GM18499 (cell line): ENCODE measurements around the gene SELENON.

Experiments
- ATAC-seq: cut with Tn5 transposase; IDR thresholded peaks from one replicate; pipeline ENCODE4 v1.9.1; 2021; ENCODE audit warnings: moderate number of reproducible peaks; ENCODE audit not compliant: insufficient read depth, unreplicated experiment

The SELENON gene

DNA sequence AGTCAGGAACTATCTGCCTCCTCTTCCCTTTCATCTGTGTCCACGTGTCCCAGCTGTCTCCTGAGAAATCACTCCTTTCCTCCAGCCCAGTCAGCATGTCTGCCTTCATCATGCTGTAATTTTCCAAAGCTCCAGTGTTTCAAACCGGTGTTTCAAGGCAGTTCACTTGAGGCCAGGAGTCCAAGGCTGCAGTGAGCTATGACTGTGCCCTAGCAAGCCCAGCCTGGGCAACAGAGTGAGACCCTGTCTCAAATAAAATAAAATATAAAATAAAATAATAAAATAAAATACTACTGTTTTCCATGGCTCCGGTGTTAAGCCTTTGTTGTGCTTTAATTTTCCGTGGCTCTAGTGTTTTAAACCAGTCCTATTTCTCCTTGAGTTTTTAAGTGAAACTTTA, 7.9 kb upstream of the SELENON start:
- ATAC-seq, result no peak

DNA sequence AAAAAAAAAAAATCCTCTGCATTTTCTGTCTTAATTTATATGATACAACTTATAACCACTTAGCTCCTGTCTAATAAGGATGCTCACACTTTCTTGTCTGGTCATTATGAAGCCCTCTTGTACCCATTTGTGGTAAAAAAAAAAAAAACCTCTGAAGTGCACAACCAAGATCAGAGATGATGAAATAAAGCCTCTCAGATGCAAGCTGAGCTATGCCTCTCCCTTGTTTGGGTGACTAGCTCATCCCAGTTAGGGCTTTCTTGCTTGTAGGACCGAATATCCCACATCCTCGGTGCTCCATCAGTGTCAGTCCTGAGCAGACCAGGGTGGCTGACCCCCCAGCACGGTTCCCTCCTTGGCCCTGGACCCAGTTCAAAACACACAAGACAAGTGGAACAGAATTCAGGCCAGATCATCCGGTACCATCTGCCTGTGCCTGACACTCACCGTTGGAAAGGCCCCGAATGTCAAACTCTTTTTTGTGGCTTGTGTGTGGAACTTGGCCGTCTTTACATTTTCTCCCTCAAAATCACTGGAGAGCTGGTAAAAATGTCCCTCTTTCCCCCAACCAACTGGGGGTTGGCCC, 6.3 kb upstream of the SELENON start:
- ATAC-seq, result no peak

DNA sequence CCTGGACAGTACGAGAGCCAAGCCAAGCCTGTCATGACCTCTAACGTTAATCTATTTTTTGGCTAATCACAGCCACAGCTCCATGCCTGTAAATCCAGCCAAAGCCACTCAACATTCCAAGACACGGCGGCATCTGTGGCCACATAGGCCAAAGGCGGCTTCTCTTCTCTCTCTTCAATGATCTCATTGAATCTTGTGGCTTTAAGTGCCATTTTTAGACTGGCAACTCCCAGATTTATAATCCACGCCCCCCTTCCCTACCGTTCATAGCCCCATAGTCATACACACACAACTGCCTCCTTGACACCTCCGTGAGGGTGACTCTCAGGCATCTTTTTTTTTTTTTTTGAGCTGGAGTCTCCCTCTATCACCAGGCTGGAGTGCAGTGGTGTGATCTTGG, 5.7 kb upstream of the SELENON start:
- no peak for ATAC-seq

DNA sequence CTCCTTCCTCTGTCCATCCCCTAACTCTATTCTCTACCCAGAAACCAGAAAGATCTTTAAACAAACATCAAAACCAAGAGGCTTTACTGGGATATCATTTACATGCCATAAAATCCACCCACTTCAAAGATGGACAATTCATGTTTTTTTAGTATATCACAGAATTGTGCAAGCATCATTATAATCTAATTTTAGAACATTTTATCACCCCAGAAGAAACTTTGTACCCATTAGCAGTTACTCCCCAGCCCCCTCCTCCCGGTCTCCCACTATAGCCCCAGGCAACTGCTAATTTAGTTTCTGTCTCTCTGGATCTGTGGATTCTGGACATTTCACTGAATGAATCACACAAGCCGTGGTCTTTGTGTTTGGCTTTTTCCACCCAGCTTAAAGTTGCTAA, 4.8 kb upstream of the SELENON start:
- ATAC-seq, result no peak

DNA sequence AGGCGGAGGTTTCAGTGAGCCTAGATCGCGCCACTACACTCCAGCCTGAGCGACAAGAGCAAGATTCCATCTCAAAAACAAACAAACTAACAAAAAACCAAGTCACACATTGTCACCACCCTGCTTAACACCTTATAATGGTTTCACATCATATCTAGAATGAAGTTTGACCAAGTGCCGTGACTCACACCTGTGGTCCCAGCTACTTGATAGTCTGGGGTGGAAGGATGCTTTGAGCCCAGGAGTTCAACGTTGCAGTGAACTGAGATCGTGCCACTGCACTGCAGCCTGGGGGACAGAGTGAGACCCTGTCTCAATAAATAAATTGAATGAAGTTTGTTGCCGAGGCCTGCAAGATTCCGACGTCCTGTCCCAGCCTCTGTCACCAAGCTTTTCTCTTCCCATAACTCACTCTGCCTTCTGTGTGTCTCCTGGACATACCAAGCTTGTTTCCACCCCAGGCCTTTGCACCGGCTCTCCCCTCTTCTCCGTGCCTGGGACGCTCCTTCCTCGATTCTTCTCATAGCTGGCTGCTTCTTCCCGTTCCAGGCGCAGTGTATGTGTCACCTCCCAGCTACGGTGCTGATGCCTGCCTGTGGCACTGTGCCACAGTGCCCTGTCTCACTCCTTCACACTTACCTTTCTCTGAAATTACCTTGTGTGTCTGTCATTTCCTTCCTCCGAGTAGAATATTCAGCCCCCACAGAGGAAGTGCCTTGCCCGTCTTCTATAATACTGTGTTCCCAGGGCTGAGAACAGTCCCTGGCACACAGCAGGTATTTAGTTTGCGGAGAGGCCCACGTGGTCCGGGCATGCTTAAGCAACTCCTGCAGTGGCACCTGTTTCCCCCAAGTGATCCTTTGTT, 3.8 kb upstream of the SELENON start:
- ATAC-seq, result no peak

DNA sequence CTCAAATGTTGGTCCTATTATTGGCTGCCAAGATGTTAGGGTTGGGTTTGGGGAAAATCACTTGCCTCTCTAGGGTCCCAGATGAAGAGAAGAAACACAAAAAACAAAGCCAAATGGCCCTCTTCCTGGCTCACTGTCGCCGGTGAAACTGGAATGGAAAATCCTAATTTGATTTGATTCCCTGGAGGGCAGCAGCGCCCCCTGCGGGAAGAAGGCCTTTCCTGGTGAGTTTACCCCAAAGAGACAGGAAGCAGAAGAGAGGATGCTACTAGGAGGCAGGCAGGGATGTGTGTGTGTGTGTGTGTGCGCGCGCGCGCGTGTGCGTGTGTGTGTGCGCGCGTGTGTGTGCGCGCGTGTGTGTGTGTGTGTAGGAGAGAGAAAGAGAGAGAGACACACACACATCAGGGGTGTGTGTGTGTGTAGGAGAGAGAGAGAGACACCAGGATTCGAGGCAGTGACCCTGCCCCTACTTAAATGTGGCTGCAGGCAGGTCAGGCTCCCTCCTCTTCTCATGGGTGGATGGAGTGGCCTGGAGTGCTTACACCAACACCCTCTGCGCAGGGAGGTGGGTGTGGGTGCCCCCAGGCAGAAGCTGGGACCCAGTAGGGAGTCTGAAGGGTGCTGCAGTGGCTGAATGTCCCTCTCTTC, 3.1 kb upstream of the SELENON start:
- no peak for ATAC-seq

DNA sequence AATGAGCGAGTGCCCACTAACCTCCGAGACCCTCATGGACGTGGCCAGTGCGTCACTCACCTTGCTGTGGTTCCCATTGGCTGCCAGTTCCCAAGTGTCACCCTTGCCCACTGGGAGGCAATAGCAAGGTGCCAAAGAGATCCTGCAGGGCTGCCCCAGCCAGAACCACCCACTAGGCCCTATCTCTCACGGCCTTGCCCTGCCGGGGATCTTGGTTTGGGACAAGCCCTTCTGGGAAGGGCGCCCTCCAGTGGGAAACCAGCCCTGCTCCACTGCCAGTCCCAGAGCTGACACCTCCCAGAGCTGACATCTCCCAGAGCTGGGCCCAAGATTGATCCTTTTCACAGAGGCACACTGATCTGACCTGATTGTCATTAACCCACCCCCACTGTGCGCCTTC, 2.1 kb upstream of the SELENON start:
- no peak for ATAC-seq

DNA sequence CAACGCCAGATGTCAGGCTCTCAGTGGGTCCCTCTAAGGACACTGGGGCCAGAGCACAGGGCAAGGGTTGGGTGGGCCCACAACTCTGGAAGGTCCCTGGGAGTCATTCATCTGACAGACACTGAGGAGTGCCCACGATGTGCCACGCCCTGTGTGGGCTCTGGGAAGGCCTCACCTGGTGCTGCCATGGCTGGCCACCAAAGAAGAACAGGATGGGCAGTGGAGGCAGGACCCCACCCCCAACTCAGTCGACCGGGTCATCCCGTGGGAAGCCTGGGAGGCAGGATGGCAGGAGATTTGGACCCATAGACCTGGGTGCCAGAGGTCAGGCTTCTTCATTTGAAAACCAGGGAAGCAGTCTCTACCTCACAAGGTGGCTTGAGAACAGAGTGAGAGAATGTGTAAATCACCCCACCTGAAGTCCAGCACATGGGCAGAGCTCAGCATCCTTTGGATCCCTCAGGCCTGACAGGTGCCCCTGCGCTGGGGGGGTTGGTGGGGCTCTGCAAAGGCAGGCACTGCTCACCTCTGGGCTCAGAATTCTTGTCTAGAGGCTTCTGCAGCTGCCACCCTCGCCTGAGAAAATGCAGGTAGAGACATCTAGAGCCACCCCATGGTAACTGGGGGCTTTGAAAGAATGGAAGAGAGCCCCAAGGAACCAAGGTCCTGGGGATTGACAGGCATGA, 1.2 kb upstream of the SELENON start:
- ATAC-seq, result no peak

DNA sequence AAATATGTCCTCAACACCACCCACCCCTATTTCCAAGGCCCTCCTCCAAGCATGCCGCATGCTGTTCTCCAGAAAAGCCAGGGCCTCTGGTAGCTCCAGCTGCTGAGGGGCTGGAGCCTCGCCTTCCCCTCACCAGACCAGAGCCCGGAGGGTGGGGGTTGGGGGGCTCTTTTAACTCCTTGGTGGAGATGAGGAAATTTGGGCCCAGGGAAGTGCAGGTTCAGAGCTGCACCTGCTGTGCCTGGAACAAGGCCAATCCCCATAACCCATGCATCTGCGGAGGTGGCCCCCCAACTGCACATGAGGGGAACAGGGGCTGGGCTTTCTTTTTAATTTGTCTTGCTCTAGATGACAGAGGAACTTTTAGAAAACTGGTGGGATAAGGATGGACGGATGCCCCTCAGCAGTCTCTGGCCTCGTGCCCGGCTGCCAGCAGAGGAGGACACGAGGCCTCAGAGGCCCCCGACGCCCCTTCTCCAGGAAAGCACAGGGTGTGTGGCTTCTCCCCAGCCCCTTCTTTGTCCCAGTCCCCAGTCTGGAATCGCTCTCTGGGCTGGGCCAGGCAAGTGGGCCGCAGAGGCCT, 550 bp upstream of the SELENON start:
- ATAC-seq, result no peak

DNA sequence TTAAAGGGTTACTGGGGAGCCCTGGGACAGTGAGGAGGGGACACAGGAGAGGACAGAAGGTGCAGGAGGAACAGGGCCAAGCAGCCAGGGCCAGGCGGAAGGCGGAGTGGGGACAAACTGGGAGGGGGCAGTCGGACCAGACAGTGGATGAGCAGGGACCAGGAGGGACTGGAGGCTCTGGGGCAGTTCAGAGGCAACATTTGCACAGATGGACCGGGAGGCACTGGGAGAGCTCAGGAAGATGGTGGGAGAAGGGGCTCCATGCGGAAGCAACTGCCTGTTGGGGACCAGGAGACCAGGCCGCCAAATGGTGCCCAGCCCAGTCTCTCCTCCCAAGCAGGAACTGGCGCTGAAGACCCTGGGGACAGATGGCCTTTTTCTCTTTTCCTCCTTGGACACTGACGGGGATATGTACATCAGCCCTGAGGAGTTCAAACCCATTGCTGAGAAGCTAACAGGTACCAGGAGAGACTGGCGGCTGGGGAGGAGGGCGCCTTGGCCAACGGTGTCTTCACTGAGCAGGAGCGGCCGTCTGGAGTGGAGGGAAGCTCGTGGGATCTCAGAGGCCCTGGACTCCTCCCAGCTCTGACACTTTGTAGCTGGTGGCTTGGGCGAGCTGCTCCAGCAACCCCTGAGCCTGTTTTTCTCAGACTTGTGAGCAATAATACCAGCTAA, 847 bp downstream of the SELENON start:
- ATAC-seq, result no peak

DNA sequence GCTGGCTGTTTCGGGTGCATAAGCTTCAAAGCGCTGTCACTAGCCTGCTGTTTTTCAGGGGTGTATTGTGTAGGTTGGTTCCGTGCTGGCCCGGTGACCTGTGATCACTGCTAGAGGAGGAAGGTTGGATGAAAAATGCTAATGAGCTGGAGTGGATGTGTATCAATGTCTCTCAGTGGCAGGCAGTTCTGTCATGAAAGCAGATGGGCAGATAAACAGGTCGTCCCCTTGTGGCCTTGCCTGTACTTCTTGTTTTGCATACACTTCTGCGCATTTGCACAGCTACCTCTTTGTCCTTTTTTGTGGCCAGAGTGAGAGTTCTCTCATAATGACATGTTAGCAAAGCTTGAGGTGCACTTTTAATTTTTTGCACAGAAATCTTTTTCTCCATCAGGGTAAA, 2.9 kb downstream of the SELENON start:
- no peak for ATAC-seq

DNA sequence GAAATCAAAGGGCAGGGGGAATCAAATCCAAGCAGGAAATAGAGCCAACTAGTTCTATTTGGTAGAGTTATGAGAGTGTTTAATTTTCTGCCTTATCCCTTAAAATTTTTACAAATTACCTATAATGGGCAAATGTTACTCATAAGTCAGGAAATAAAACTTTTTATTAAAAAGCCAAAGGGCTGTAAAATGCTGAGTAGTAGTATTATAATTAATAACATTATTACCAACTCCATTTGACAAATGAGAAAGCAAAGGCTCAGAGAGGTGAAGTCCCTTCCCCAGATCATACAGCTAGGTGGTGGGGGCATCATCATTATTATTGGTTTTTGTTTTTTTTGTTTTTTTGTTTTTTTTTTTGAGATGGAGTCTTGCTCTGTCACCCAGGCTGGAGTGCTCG, 3.4 kb downstream of the SELENON start:
- no peak for ATAC-seq

DNA sequence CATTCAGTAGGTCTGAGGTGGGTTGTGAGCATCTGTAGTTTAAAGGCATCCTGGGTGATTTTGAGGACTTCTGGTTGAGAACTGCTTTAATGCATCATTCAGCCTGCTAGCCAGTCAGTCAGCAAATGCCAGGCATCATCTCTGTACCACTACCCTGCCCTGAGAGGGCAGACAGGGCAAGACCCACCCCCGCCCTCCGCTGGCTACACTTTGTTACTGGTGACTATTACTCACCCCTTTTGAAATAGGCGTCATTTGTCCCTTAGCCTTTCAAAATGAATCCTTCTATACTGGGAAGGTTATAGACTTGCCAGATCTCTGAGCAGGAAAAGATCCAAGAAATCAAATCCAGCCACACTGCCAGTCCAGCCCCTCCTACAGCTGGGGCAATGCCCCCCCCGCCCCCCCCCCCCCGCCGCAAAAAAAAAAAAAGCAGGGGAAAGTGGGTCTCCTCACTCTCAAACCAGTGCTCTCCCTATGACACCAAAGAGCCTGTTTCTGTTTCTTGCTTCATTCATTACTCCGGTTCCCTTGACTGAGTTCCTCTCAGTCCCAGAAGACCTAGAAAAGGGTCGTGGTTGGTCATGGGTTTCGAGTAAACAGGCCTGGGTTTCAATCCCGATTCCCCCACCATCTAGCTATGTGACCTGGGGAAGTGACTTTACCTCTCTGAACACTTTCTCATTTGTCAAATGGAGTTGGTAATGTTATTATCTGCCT, 4.4 kb downstream of the SELENON start:
- no peak for ATAC-seq

DNA sequence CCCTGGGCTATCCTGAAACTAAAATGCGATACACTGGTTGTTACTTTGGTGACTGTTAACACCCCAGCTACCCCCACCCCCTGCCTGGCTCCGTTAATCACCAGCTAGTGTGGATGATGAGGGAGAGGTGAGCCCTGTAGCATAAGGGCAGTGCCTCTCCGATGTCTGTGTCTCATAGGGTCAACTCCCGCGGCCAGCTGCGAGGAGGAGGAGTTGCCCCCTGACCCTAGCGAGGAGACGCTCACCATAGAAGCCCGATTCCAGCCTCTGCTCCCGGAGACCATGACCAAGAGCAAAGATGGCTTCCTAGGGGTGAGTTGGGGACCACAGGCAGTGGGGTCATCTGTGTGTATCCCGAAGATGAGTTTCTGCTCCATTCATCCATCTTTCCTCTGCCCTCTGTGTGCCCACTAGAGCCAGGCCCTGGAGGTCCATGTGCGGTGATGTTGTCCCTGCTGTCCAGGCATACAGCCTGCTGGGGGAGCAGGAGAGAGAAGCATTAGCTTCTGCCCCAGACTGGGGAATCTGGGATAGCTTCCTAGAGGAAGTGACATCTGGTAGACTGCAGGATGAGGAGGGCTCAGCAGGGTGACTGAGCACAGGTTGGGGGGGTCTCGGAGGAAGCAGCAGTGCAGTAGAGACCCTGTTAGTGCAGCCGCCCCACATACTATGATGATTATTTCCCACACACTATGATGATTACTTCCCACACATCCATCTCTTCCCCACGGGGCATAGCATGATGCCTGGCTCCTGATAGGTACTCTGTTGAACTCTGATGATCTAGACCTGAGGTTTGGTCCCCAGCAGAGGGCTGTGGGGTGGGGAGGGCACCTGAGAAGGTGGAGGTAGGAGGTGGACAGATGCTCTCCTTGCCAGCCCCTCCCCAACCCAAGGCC, 5.2 kb downstream of the SELENON start:
- ATAC-seq, result no peak

DNA sequence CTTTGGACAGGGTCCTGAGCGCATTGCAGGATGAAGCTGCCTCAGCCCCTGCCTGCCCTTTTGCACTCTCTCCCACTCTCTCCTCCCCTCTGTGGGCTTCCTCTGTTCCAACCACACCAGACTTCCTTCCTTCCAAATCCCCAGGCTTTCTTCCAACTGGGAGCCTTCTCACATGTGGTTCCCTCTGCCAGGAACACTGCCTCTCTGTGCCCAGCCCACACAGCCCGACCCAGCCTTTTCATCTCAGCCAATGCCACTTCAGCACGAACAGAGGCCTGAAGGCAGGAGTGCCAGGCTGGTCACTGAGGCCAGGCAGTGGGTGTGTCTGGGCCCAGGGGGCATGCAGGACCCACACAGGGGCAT, 5.9 kb downstream of the SELENON start:
- ATAC-seq, result no peak

DNA sequence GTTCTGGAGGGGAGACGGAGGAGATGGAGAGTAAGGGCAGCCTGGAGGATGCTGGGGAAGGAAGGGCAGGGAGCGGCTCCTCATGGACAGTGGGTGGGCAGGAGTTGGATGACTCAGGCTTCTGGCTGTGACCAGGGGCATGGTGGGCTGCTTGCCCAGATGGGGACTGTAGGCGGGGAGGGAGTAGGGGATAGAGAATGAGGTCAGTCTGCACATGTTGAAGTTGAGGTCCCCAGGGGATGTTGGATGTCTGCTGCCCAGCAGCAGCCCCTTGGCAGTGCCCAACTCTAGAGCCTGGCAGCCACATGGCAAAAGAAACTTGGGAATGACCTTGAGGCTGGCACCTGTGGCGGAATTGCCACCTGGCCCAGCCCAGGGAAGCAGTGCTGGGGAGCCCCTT, 6.4 kb downstream of the SELENON start:
- ATAC-seq, result no peak

DNA sequence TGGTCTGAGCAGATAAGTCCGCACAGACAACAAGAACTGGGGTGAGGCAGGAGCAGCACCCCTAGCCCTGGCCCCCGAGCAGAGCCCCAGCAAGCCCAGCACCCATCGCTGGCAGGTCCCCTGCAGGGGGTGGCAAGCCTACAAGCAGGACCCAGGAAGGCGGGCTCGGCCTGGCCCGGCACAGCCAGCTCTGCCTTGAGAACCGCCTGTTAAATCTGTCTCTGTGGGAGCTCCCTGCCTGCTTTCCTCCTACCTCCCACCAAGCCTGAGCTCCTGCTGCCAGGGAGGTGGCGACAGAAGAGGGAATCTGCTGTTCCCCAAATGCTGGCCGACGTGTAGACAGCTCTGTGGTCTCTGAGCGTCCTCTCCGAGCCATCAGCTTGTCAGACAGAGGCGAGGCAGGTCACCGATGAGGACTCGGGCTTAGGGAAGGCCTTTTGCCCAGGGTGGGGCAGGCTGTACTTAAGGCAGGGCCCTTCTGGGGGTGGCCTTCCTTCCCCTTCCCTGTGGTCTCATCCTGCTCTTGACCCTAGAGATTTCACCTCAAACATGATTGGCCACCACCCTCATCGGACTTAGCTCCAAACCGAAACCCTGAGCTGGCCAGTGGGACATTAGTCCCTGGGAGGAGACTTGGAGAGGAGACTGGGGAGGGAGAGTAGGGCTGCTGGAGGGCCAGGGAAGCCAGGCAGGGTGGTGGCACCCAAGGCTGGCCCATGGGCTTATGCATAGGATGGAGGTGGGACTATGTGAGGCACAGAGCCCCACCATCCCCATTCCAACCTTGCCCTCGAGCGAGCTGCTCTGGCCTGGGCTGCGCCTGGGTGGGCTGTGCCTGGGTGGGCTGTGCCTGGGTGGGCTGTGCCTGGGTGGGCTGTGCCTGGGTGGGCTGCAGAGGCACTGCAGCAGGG, 7.7 kb downstream of the SELENON start:
- no peak for ATAC-seq
